Activated naive CD4-positive, alpha-beta T cell (primary cell): ENCODE results near the gene CD8B.
"Not testable (repeated sequence)": the region's sequence is repeated elsewhere in the genome, so short reads cannot be mapped to it uniquely, and the experiment has no call there.

Source experiments
- DNase-seq, 4 experiments: peaks; one replicate each; lab custom pipeline; 2025; lab: John Stamatoyannopoulos, UW

CD8B gene

DNA sequence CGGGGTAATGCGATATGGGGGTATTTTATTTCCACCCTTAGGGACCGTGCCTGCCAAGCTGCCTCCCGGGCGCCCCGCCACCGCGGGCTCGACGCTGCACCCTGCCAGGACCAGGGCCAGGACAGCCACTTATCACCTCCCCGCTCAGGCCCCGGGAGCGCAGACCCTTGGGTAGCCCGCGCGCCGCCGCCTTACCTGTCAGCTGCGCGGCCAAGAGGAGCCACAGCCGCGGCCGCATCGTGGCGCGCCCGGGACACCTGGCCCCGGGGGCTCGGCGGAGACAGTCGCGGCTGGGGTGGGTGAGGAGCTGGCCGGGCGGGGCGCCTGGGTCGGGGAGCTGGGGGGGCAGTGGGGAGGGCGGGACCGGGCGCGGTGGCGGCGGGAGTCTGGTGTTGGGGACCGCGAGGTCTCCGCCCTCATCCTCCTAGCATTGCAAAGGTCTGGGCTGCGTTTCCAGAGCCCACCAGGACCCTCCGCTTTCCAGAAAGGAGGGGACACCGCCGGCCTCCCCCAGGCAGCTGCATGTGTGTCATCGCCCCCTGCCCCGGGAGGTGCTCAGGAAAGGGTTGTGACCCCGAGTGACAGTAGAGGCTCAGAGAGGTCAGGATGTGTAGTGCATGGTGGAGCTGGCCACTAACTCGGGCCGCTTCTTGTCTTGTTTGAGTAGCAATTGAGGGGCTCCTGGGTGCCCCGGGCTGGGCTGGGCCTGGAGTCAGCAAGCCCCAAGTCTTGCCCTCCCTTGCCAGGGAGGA lies at the start of gene CD8B:
CD8B (minus strand) TSS at position 259 of the 752 bp plus-strand sequence; CDS start at position 238, 21 bp downstream.
- not testable (repeated sequence) for DNase-seq

DNA sequence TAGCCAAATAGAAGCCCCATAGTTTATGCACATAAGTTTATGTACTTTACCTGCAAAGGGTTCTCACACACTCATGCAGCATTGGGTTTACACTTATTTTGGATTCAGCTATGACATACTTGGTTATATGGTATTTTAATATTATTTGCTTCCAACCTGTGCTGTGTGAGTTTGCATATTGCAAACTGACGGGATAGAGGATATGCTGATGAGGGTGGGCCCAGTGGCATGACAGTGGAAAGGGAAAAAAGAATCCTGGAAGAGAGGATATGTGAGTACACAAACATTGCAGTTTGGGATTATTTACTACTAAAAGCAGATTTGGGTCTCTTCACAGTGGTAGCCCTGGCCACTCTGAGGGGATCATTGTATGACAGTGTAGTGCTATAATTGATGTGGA lies 44.2 kb upstream of the CD8B start:
- not testable (repeated sequence) for DNase-seq

DNA sequence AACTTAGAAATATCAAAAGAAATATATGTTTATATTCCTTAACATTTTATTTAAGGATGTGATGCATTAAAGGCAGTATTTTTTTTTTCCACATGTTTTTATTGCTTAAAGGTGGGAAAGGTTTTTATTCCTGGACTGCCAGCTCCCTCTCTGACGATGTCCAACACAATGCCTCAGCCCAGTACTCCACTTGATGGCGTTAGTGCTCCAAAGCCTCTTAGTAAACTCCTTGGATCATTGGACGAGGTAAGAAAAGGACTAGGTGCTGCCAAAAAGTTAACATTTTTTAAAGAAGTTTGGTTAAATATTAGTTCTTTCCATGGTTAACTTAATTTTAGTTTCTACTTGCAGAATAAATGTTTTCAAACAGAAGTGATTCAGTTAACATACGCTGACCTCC lies 39.0 kb upstream of the CD8B start:
- DNase-seq = not testable (repeated sequence)

DNA sequence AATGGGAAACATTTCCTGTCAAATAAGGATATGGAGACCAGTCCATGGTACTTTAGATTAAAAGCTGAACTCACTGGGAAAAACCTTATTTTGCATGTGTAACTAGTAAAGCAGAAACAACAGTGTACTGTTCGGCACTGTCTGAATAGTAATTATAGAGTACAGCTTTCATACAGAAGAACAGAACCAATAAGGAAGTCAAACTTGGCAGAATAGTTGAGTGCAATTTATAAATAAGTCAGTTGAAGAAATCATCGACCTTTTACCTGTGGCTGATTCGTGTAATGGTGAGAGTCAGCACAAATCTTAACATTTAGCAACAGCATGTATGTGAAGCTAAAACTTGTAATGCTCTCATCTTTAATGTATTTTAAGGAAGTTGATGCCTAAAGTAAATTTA lies 24.3 kb upstream of the CD8B start:
- not testable (repeated sequence) for DNase-seq

DNA sequence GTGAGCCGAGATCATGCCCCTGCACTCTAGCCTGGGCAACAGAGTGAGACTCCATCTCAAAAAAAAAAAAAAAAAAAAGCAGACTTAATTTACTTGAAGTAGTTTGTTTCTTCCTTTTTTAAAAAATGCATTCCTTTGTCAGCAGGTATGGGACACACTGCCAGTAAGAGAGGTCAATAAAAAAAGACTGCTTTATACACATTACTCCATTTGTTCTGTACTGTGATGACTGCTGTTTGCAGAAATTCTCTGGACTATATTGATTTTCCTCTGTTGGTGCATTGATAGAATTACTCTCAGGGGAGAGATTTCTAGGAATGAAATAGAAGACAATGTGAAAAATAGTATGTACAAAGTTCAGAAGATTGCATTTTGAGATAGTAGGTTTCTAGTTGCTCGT lies 21.2 kb upstream of the CD8B start:
- not testable (repeated sequence) for DNase-seq

DNA sequence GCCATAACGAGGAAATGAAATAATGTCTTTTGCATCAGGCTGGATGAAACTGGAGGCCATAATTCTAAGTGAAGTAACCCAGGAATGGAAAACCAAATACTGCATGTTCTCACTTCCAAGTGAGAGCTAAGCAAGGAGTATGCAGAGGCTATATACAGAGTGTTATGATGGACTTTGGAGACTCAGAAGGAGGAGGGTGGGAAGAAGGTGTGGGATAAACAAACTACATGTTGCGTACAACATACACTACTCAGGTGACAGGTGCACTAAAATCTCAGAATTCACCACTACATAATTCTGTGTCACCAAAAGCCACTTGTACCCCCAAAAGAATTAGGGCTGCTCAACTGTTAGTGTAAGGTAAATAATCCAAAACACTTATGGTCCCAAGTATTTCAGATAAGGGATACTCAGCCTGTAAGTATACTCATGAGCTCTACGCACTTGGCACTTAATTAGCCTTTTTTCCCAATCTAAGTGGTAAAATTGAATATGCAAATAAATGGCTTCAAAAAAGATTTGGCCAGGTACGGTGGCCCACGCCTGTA lies 20.5 kb upstream of the CD8B start:
- DNase-seq = not testable (repeated sequence)

DNA sequence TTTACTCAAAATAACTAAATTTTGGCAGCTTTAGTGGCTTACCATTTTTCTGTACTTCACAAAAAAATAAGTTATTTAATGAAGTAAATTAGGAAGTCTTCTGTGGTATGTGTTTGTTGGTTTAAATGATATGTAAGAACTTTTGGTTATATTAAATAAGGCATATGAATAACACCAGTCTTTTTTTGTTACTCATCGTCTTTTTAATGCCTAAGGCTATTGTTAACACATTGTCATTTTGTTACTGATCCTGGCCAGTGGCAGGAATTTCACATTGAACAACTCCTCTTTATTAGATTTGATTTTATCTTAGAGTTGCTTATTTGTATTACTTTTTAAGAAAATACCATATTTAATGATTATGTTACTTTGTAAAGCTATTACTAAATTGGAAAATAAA lies 17.3 kb upstream of the CD8B start:
- DNase-seq = not testable (repeated sequence)

DNA sequence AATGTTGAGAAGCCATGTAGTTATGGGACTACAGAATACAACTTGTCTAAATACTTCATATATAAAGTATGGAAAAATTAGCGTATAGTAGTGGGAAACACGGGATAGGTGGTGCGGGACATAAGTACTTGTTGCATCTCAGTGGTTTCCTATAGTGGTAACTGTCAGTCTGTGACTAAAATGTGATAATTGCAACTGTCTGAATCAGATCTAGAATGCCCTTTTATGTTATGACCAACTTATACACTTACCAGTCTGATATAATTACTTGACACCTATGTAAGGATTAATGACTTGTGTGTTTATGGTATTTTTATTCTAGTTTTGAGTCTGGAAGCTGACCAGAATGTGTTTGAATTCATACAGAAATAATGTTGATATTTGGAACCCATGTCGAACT lies 9.3 kb upstream of the CD8B start:
- not testable (repeated sequence) for DNase-seq

DNA sequence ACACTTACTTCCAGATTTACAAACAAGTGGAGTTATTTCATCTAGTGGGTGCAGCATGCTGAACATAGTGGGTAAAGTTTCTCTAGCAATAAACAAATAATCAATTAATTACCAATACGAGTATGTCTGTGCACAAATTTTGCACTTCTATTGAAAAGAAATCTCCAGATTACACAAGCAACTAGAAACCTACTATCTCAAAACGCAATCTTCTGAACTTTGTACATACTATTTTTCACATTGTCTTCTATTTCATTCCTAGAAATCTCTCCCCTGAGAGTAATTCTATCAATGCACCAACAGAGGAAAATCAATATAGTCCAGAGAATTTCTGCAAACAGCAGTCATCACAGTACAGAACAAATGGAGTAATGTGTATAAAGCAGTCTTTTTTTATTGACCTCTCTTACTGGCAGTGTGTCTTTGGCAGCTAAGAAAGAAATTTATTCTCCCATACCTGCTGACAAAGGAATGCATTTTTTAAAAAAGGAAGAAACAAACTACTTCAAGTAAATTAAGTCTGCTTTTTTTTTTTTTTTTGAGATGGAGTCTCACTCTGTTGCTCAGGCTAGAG lies 7.3 kb upstream of the CD8B start:
- not testable (repeated sequence) for DNase-seq

DNA sequence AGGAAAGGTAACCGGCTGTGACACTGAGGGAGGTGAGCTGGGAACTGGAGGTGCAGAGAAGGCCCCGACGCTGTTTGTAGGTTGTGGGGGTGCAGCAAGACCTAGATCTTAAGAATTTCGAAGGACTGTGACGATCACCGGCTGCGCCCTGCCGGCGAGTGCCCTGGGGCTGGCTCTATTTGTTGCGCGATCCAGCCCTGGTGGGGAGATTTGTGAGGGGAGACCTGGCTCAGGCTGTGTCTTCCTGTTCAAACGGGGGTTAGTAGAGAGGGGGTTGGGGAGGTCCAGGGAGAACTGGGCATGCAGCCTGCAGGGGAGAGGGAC lies 656 bp upstream of the CD8B start:
- not testable (repeated sequence) for DNase-seq

DNA sequence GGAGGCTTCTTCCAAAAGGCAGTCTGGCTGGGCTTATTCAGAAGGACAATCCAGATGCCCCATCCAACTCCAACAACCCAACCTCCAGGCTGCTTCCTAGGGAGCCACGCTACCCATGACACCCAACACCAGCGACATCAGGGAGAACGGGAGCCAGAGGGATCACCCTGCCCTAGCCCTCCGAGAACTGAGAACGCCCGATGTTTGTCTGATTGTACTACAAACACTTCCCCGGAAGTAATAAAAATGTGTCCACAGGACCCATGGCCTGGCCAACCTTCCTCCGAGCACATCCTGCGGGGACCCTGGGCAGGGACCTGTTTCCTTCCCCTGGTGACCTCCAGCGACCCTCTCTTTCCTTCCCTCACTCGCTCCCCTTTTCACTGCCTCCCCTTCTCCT lies 511 bp downstream of the CD8B start:
- DNase-seq = not testable (repeated sequence)

DNA sequence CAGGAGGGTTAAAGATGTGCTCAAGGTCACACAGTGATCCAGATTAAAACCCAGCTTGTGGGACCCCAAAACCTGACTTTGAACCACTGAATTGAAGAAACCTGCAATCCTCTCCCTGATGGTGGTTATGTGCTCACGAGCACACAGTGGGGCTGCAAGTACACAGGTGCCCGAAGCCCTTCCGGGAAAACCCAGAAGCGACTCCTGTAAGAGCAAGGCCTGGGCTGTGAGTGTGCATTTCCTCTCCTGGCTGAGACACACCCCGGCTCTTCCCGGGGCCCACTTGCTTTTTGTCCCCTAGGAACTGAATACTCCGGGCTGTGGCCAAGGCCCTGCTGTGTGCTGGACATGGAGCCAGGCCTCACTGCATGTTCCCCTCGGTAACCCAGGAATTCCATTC lies 1.1 kb downstream of the CD8B start:
- DNase-seq = not testable (repeated sequence)

DNA sequence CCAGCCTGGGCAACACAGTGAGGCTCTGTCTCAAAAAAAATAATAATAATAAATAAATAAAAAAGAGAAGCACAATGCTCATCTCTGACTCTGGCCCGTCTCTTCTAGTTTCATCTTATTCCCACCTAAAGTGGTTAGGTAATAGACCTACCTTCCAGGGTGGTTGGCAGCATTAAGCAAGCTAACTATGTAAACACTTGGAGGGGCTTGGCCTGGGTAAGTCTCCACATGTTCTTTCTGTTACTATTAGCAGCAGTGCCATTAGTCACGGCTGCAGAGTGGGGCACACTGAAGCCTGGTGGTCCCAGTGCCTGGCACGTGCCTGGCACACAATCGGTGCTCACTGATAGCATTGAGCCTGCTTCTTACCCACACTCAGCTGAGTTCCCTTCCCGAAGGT lies 4.0 kb downstream of the CD8B start:
- DNase-seq = not testable (repeated sequence)

DNA sequence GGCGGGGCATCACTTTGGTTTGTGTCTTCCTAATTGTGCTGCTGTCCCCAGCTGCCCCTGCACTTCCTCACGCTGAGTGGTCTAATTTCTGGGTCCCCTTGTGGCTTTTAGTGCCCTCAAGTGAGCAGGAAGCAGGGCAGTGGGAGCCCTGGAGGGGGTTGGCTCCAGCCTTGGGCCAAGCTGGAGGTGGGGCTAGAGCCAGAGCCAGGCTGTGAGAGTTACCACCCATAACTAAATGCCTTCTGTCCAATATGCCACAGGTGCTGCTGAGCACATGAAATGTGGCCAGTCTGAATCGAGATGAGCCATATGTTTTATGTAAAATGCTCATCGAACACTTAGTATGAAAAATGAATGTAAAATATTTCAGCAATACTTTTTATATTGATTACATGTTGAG lies 5.2 kb downstream of the CD8B start:
- DNase-seq = not testable (repeated sequence)

DNA sequence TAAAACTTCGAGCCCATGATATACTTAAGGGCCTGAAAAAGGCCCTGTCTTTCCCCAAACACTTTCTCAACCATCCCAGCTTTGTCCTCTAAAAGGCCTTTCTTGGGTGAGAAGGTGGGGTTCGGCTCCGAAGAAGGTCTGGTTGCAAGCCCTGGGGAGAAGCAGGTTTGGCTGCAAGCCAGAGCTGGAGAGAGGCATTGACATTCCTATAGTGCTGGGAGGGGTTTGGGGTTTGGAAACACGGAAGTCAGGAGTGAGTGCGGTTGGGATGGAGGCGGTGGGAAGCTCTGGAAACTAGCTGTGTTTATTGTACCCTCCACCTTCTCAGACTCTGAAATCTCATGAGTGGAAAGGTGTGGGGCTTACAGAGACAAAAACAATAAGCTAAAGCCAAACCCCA lies 5.7 kb downstream of the CD8B start:
- DNase-seq = not testable (repeated sequence)

DNA sequence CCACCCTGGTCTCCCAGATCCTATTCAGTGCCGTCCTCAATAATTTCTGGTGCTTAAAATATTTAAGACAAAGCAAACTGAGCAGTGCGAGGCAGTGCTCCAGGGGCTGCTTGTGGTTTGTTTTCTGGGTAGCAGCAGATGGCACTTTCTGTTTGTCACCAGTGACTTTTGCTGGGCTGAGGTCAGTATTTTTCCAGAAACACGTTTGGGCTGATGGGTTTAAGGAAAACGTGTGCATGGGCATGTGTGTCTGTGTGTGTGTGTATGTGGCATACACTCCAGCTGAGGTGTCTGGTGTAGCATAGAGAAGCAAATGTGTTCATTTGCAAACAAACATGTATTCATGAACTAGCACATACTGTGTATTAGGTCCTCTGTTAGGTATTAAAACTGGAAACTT lies 10.1 kb downstream of the CD8B start:
- not testable (repeated sequence) for DNase-seq

DNA sequence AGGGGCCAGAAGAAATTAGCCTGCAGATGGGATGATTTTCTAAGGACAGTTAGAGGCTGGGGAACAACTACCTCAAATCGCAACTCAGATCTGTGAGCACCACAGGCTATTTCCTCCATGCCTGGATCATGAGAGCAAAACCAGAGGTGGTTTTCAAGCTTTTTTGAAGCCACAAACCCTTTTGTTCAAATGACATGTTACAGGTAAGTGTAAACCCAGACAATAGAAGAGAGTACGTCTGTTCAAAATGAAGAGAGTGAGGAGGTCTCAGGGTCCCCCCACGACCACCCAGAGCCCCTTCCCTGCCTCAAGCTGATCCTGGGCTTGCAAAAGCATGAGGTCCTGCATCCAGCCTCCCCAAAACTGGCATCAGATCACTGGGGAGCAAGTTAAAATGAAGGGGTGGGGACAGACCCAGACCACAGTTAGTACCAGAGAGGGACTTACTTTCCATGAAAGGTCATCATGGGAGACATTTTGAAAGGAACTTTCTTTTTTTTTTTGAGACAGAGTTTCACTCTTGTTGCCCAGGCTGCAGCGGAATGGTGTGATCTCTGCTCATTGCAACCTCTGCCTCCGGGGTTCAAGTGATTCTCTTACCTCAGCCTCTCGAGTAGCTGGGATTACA lies 19.0 kb downstream of the CD8B start:
- DNase-seq = not testable (repeated sequence)

DNA sequence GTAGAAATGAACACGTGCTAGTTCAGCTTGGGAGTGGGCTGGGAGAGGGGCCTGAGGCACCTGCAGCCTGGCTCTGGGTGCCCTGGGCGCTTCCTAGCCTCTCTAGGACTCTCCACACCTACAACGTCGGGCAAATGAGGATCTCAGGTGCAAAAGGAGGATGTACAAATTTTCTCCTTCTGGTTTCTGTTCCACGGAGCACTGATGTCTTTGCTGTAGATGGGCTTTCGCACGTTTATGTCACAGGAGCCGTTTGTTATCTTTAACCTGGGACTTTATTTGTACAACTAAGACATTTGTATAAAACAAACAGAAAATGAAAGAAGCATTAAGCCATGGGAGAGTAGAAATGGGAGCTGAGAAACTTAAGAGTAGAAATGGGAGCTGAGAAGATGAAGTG lies 20.4 kb downstream of the CD8B start:
- not testable (repeated sequence) for DNase-seq

DNA sequence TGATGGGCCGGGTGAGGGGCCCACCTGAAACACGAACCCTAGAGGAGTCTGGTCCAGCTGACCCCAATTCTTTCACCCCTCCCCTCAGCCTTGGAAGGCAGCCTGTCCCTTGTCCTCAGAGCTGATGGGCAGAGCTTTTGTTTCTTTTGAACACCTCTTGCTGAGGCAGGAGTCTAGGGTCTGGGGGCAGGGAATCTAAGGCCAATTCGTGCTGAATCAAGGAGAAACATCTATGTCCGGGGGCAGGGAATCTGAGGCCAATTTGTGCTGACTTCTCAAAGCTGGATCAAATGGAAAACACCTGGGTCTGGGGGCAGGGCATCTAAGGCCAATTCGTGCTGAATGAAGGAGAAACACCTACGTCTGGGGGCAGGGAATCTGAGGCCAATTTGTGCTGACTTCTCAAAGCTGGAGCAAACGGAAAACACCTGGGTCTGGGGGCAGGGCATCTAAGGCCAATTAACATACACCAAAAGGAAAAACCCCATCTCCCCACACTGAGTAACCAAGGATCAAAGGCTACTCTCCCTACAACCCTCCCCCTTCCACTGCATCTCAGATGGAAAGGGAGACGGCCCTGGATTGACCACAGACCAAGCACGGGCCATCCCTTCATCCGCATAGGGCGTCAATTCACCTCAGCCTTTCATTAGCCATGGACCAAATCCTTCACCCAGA lies 21.7 kb downstream of the CD8B start:
- DNase-seq = not testable (repeated sequence)

DNA sequence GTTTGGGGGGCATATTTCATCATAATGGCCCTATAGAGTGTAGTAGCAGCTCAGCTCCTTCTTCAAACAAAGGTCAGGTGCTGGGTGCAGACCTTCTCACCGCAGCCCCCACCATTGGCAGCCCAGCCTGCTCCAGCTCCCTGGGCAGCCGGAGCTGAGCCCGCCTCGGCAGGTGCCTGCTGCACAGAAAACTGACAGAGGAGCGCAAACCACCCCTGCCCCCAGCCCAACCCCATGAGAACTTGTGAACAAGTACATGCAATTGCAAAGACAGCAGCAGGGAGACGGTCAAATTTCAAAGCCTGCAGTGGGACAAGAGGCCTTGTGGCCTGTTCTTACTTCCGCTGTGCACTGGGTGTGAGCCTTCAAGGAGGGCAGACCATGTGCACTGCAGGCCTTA lies 22.2 kb downstream of the CD8B start:
- DNase-seq = not testable (repeated sequence)

DNA sequence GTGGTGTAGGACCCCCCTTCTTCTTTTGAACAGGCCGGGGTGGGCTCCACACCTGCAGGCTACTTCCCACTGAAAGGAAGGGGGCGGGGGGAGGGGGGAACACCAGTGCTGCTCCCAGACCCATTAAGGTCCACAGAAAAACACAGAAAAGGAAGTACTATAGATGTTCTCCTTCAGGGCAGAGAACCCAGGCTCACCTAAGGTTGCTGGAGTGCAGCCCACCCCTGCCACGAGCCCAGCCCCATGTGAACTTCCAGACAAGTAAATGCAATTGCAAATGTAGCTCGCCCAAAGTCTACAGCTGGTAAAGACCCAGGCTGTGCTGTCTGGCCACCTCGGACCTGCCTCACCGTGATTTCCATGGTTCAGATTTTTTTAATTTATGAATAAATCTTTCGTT lies 24.0 kb downstream of the CD8B start:
- DNase-seq = not testable (repeated sequence)

DNA sequence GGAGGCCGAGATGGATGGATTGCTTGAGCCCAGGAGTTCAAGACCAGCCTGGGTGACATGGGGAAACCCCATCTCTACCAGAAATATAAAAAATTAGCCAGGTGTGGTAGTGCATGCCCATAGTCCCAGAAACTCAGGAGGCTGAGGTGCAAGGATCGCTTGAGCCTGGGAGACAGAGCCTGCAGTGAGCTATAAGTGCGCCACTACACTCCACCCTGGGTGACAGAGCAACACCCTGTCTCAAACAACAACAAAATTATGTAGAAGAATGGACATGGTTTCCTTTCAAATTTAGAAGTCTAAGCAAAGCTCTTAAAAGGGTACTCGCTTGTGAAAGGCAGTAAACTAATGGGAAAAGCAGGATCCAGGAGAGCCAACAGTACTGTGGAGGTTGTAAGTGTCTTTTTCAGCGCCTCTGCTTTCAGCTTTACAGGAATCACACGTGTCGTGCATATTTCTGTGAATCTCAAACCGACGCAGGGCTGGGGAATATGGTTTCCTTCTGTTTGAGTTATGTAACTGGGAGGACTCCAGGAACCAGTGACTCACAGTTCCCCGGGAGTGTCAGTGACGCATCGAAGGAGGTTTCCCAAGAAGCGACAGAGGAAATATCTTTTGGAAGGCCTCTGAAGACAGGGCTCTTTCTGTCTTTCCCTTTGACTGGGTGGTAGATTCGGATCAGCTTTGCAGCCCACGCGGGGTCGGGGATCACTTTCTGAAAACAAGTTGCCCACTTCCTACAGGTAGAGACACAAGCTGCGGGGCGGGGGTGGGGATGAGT lies 24.6 kb downstream of the CD8B start:
- not testable (repeated sequence) for DNase-seq
